ENCODE measurements around the gene IQGAP2. TPM values are rescaled to one million over a fixed set of nuclear protein-coding genes. Genes with fewer than 3 reads are reported as not detected.

Gene IQGAP2
- total and polyA plus RNA-seq, 9 of the 15 experiments (the other 6 are each of a cell fraction or from before 2014, with no cell fraction given): 8.7 to 23.2 (median 17.4) TPM

GRCh38 chr5:76404223-76405211 is 1.4 kb downstream of the IQGAP2 start (continued):
- no peak for TF ChIP-seq MYBL2 (IDR thresholded peaks at IDR 0.05; ENCODE audit: low read depth)
- TF ChIP-seq MYBL2 (CRISPR knock-in tag; IDR thresholded peaks at IDR 0.05; ENCODE audit: borderline replicate concordance): no peak
- no peak for TF ChIP-seq CCNT2 (IDR thresholded peaks at IDR 0.05; ENCODE audit: borderline replicate concordance, extremely low read depth, insufficient read length, low read depth, low read length)
- no peak for TF ChIP-seq BRCA1 (IDR thresholded peaks at IDR 0.05)
- no peak for TF ChIP-seq BRCA1 (CRISPR knock-in tag; IDR thresholded peaks at IDR 0.05)
- no peak for TF ChIP-seq ZHX1 (conservative IDR thresholded peaks at IDR 0.05; ENCODE audit: low read length)
- TF ChIP-seq CREB3 (tag; conservative IDR thresholded peaks at IDR 0.05; ENCODE audit: low read depth): no peak
- TF ChIP-seq HMGN3 (IDR thresholded peaks at IDR 0.05; ENCODE audit: borderline replicate concordance, extremely low read depth, insufficient read length, low read depth, low read length): no peak
- no peak for TF ChIP-seq ZNF699 (CRISPR knock-in tag; IDR thresholded peaks at IDR 0.05; ENCODE audit: insufficient replicate concordance)
- no peak for TF ChIP-seq GMEB1 (CRISPR knock-in tag; IDR thresholded peaks at IDR 0.05)
- TF ChIP-seq ATF1 (CRISPR knock-in tag; IDR thresholded peaks at IDR 0.05): no peak
- peak; percentile 56 for TF ChIP-seq ATF1 (tag; IDR thresholded peaks at IDR 0.05)
- TF ChIP-seq THRAP3 (IDR thresholded peaks at IDR 0.05; ENCODE audit: borderline replicate concordance): no peak
- TF ChIP-seq USF1 (CRISPR knock-in tag; IDR thresholded peaks at IDR 0.05): peak; percentile 60; the same call in 1 of the 2 replicates
- no peak for TF ChIP-seq TEAD4 (IDR thresholded peaks at IDR 0.05; ENCODE audit: low read length)
- TF ChIP-seq TEAD4 (CRISPR knock-in tag; IDR thresholded peaks at IDR 0.05; ENCODE audit: borderline replicate concordance): no peak
- peak; percentile 35 for TF ChIP-seq MEIS2 (IDR thresholded peaks at IDR 0.05; ENCODE audit: partially characterized antibody)
- no peak for TF ChIP-seq HNRNPL (IDR thresholded peaks at IDR 0.05; ENCODE audit: low read depth, low read length)
- TF ChIP-seq CREBBP (IDR thresholded peaks at IDR 0.05; ENCODE audit: low read depth, low read length): no peak
- TF ChIP-seq ZNF282 (CRISPR knock-in tag; IDR thresholded peaks at IDR 0.05): no peak
- no peak for TF ChIP-seq HOXB6 (CRISPR knock-in tag; IDR thresholded peaks at IDR 0.05; ENCODE audit: borderline replicate concordance)
- no peak for TF ChIP-seq JUNB (CRISPR knock-in tag; conservative IDR thresholded peaks at IDR 0.05)
- 0 out of 2 replicates have a peak, but pooled peaks have one; percentile 6 for TF ChIP-seq NFIC (IDR thresholded peaks at IDR 0.05)
